Neural progenitor cell (in vitro differentiated cells): ENCODE results near the gene CCKAR.

ENCODE experiments used
- EZH2 ChIP-seq: fragments of 200-600 bp; sonication (generic); IDR thresholded peaks from 2 replicates; pipeline ENCODE4 v1.6.1; 2017; ENCODE audit warnings: antibody characterized with exemption, mild to moderate bottlenecking, moderate library complexity
- TF ChIP-seq, protein P1 (sequence below): fragments of 200-600 bp; sonication (generic); IDR thresholded peaks from 2 replicates; pipeline ENCODE4 v1.5.1; 2017; ENCODE audit warnings: antibody characterized with exemption, mild to moderate bottlenecking

- TF ChIP-seq EZH2 = no peak
- TF ChIP-seq, protein P1, sequence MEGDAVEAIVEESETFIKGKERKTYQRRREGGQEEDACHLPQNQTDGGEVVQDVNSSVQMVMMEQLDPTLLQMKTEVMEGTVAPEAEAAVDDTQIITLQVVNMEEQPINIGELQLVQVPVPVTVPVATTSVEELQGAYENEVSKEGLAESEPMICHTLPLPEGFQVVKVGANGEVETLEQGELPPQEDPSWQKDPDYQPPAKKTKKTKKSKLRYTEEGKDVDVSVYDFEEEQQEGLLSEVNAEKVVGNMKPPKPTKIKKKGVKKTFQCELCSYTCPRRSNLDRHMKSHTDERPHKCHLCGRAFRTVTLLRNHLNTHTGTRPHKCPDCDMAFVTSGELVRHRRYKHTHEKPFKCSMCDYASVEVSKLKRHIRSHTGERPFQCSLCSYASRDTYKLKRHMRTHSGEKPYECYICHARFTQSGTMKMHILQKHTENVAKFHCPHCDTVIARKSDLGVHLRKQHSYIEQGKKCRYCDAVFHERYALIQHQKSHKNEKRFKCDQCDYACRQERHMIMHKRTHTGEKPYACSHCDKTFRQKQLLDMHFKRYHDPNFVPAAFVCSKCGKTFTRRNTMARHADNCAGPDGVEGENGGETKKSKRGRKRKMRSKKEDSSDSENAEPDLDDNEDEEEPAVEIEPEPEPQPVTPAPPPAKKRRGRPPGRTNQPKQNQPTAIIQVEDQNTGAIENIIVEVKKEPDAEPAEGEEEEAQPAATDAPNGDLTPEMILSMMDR = no peak
Measured at GRCh38 chr4:26468283-26468949, 21.9 kb downstream of the CCKAR start.
